Measurements from ENCODE around the gene ERBB4. TPM values are rescaled to one million over a fixed set of nuclear protein-coding genes. Genes with fewer than 3 reads are reported as not detected.

The ERBB4 gene
- total RNA-seq, 1 experiment from 2014 or later = not detected

DNA sequence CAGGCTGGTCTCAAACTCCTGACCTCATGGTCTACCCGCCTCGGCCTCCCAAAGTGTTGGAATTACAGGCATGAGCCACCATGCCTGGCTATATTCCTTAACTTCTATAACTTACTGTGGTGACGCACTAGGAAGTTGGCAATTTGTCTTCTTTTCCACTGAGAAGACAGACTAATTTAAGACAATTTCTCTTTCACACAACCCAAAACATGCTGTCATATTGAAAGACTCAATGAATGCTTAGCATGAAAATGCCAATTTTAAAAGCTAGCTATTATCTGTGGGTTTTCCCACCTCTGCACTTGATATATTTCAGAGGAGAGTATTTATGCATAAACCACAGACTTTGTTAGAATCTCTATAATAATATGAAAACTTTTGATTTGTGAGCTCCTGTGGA lies 84.5 kb downstream of the ERBB4 start:
- no peaks in the 10 kb centered on the region for H3K9me3 Mint-ChIP-seq (ENCODE audit: unreplicated experiment)
- no peak overlapping the region for H3K27ac Mint-ChIP-seq (ENCODE audit: low read depth, unreplicated experiment)
- no peaks in the 10 kb centered on the region for H3K4me1 Mint-ChIP-seq (ENCODE audit: insufficient read depth, unreplicated experiment)
- DNase-seq (ENCODE audit: unreplicated experiment) = no peak
- ChIA-PET POLR2A (no interaction called here), CTCF (no interaction called here)
- peaks cover 60% of the 10 kb centered on the region for H3K27me3 Mint-ChIP-seq (ENCODE audit: insufficient read depth, unreplicated experiment)
- no TSS peak for BruUV-seq (replicated peaks)
- H3K4me3 Mint-ChIP-seq (ENCODE audit: unreplicated experiment) = no peak overlapping the region
- no peaks in the 10 kb centered on the region for H3K36me3 Mint-ChIP-seq (ENCODE audit: insufficient read depth, unreplicated experiment)
- TF ChIP-seq, protein P1, sequence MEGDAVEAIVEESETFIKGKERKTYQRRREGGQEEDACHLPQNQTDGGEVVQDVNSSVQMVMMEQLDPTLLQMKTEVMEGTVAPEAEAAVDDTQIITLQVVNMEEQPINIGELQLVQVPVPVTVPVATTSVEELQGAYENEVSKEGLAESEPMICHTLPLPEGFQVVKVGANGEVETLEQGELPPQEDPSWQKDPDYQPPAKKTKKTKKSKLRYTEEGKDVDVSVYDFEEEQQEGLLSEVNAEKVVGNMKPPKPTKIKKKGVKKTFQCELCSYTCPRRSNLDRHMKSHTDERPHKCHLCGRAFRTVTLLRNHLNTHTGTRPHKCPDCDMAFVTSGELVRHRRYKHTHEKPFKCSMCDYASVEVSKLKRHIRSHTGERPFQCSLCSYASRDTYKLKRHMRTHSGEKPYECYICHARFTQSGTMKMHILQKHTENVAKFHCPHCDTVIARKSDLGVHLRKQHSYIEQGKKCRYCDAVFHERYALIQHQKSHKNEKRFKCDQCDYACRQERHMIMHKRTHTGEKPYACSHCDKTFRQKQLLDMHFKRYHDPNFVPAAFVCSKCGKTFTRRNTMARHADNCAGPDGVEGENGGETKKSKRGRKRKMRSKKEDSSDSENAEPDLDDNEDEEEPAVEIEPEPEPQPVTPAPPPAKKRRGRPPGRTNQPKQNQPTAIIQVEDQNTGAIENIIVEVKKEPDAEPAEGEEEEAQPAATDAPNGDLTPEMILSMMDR (IDR thresholded peaks at IDR 0.05; ENCODE audit: unreplicated experiment) = no peak
- intact Hi-C loops (cut with micrococcal nuclease) = no loop called here

DNA sequence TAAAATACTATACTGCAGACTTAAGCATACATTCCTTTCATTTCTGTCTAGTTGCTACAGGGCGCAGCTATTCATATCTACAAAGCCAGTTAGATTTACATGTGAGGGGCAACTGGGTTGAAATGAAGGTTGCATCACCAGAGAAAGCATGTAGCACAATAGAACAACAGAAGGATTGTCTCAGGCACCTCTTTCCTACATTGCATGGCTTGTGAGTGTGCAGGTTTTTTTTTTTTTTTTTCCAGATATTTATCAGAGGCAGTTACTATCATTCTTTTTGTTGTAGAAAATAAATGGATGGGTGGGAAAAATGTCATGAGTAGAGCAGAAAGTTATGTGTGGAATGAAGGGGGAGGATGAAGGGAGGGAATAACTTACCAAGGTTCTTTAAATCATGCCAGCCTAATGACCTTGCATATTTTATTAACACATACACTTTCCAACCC lies 86.8 kb downstream of the ERBB4 start:
- no TSS peak for BruUV-seq (replicated peaks)

DNA sequence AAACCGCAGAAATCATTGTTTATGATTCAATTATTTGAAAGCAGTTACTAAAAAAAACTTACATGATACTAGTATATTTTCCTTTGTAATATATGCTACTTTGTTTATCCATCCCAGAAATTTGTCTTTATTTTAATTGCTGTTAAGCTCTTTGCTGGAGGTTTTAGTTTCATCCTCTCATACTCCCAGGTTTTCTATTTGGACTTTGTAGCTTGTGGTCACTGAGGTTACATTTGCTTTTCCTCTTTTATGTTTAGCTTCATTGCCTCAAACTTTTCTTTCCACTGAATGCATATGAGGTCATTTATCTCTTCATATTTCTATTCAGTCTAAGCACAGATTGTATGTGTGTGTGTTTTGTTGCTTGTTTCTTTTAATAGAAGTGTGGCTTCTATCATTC lies 89.9 kb downstream of the ERBB4 start:
- Mint-ChIP-seq H3K4me1 (ENCODE audit: insufficient read depth, unreplicated experiment) (no peaks in the 10 kb centered on the region), H3K4me3 (ENCODE audit: unreplicated experiment) (no peak overlapping the region), H3K36me3 (ENCODE audit: insufficient read depth, unreplicated experiment) (no peaks in the 10 kb centered on the region), H3K27me3 (ENCODE audit: insufficient read depth, unreplicated experiment) (peaks cover 36% of the 10 kb centered on the region), H3K27ac (ENCODE audit: low read depth, unreplicated experiment) (no peak overlapping the region), H3K9me3 (ENCODE audit: unreplicated experiment) (no peaks in the 10 kb centered on the region)
- ChIA-PET POLR2A (no interaction called here), CTCF (interaction anchor here (0.5 to 0.6 kb wide), 2 partner anchors 15 to 38 kb away, joined by 3 read pairs; no protein-coding TSS in a partner anchor)
- TF ChIP-seq, protein P1 (IDR thresholded peaks at IDR 0.05; ENCODE audit: unreplicated experiment) = no peak
- intact Hi-C loops (cut with micrococcal nuclease) = no loop called here
- BruUV-seq (replicated peaks) = no TSS peak
- DNase-seq (ENCODE audit: unreplicated experiment) = no peak

More for the DNA sequence above, 86.8 kb downstream of the ERBB4 start:
- H3K4me3 Mint-ChIP-seq (ENCODE audit: unreplicated experiment) = no peak overlapping the region
- peaks cover 50% of the 10 kb centered on the region for H3K27me3 Mint-ChIP-seq (ENCODE audit: insufficient read depth, unreplicated experiment)
- H3K4me1 Mint-ChIP-seq (ENCODE audit: insufficient read depth, unreplicated experiment) = no peaks in the 10 kb centered on the region
- H3K27ac Mint-ChIP-seq (ENCODE audit: low read depth, unreplicated experiment) = no peak overlapping the region
- DNase-seq (ENCODE audit: unreplicated experiment) = no peak
- TF ChIP-seq, protein P1 (IDR thresholded peaks at IDR 0.05; ENCODE audit: unreplicated experiment) = no peak
- CTCF ChIA-PET = interaction anchor here (0.6 kb wide), 2 partner anchors 157 to 1004 kb away, joined by 3 read pairs; no protein-coding TSS in a partner anchor
- POLR2A ChIA-PET = no interaction called here
- intact Hi-C loops (cut with micrococcal nuclease) = no loop called here
- no peaks in the 10 kb centered on the region for H3K9me3 Mint-ChIP-seq (ENCODE audit: unreplicated experiment)
- no peaks in the 10 kb centered on the region for H3K36me3 Mint-ChIP-seq (ENCODE audit: insufficient read depth, unreplicated experiment)

DNA sequence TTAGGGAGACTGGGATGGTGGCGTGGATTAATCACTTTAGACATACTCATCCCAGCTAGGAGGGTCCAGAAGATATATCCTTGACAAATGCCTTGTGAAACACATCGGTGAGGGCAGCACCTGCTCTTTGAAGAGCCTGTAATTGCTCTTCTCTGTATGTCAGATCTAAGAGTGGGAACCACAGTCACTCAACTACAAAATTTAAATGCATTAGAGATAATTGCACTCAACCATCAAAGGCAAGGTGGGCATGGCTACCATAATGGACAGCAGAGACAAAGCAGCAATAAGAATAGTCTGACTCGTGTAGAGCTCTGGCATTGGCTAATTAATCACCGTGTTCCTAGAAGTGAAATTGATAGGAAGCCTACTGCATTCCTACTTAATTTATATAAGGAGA lies 96.8 kb downstream of the ERBB4 start:
- DNase-seq (ENCODE audit: unreplicated experiment) = no peak
- intact Hi-C loops (cut with micrococcal nuclease) = no loop called here
- peaks cover 15% of the 10 kb centered on the region for H3K27me3 Mint-ChIP-seq (ENCODE audit: insufficient read depth, unreplicated experiment)
- no peaks in the 10 kb centered on the region for H3K4me1 Mint-ChIP-seq (ENCODE audit: insufficient read depth, unreplicated experiment)
- ChIA-PET CTCF (no interaction called here), POLR2A (no interaction called here)
- BruUV-seq (replicated peaks) = no TSS peak
- H3K4me3 Mint-ChIP-seq (ENCODE audit: unreplicated experiment) = no peak overlapping the region
- H3K27ac Mint-ChIP-seq (ENCODE audit: low read depth, unreplicated experiment) = no peak overlapping the region
- H3K36me3 Mint-ChIP-seq (ENCODE audit: insufficient read depth, unreplicated experiment) = no peaks in the 10 kb centered on the region
- TF ChIP-seq, protein P1 (IDR thresholded peaks at IDR 0.05; ENCODE audit: unreplicated experiment) = no peak
- H3K9me3 Mint-ChIP-seq (ENCODE audit: unreplicated experiment) = no peaks in the 10 kb centered on the region
